MM.1S (cell line): ENCODE measurements around the gene NCL.

Source experiments
- EZH2 ChIP-seq: fragments of 300-600 bp; sonication (generic); optimal IDR thresholded peaks from 2 replicates; pipeline ENCODE3; 2017; ENCODE audit warnings: low read depth, mild to moderate bottlenecking, antibody characterized with exemption, low read length, mixed read lengths
- TF ChIP-seq, protein P1 (sequence below): fragments of 300-600 bp; sonication (generic); IDR thresholded peaks from 2 replicates; pipeline ENCODE4 v1.5.1; 2016; ENCODE audit warnings: antibody characterized with exemption, low read length, mixed read lengths

GRCh38 chr2:231513746-231514224 lies 49.5 kb upstream of the NCL start:
- TF ChIP-seq, protein P1, sequence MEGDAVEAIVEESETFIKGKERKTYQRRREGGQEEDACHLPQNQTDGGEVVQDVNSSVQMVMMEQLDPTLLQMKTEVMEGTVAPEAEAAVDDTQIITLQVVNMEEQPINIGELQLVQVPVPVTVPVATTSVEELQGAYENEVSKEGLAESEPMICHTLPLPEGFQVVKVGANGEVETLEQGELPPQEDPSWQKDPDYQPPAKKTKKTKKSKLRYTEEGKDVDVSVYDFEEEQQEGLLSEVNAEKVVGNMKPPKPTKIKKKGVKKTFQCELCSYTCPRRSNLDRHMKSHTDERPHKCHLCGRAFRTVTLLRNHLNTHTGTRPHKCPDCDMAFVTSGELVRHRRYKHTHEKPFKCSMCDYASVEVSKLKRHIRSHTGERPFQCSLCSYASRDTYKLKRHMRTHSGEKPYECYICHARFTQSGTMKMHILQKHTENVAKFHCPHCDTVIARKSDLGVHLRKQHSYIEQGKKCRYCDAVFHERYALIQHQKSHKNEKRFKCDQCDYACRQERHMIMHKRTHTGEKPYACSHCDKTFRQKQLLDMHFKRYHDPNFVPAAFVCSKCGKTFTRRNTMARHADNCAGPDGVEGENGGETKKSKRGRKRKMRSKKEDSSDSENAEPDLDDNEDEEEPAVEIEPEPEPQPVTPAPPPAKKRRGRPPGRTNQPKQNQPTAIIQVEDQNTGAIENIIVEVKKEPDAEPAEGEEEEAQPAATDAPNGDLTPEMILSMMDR, result no peak
- no peak for TF ChIP-seq EZH2
